MM.1S (cell line): Measurements from ENCODE around the gene DCP1B.

Experiments
- CTCF ChIP-seq: fragments of 300-600 bp; sonication (generic); IDR thresholded peaks from 2 replicates; pipeline ENCODE4 v1.5.1; 2016; ENCODE audit warnings: antibody characterized with exemption, low read length, mixed read lengths
- EZH2 ChIP-seq: fragments of 300-600 bp; sonication (generic); optimal IDR thresholded peaks from 2 replicates; pipeline ENCODE3; 2017; ENCODE audit warnings: low read depth, mild to moderate bottlenecking, antibody characterized with exemption, low read length, mixed read lengths
- EZH2phosphoT487 ChIP-seq: fragments of 300-600 bp; sonication (generic); IDR thresholded peaks from 2 replicates; pipeline ENCODE4 v1.6.1; 2018; ENCODE audit warnings: antibody characterized with exemption, low read length

- TF ChIP-seq EZH2 (no peak), CTCF (no peak), EZH2phosphoT487 (no peak)
Measured at GRCh38 chr12:1912580-1913376, 91.5 kb downstream of the DCP1B start.
